GM12875 (cell line): ENCODE results near the gene AKR1E2.

ENCODE experiments used
- H3K4me3 ChIP-seq: one replicate; pipeline ENCODE4 v1.5.1; 2011; ENCODE audit warnings: low read depth, low read length, control low read depth
- TF ChIP-seq, protein P1 (sequence below): IDR thresholded peaks from 2 replicates; pipeline ENCODE4 v1.5.1; 2011; ENCODE audit warnings: low read depth, mild to moderate bottlenecking, control low read depth, inconsistent platforms, low read length, moderate library complexity, borderline replicate concordance; ENCODE audit not compliant: insufficient read depth

Gene AKR1E2

DNA sequence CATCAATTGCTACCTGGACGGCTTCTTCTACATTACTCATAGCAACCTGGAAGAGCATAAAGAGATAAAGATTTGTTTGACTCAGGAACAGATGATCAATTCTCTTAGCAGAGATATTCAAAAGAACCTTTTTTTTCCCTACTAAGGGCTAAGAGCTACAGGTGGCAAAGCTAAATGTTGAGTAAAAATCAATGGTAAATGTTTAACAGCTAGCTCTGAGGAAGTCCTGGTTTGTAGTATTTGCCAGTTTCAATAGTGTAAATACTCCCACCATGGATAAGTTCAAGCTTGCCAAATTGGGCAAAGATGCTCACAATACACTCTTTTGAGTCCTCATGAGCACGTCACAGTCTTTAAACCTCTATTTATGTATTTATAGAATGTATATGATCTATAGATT lies 64.0 kb downstream of the AKR1E2 start:
- no peak overlapping the region for H3K4me3 ChIP-seq
- TF ChIP-seq, protein P1, sequence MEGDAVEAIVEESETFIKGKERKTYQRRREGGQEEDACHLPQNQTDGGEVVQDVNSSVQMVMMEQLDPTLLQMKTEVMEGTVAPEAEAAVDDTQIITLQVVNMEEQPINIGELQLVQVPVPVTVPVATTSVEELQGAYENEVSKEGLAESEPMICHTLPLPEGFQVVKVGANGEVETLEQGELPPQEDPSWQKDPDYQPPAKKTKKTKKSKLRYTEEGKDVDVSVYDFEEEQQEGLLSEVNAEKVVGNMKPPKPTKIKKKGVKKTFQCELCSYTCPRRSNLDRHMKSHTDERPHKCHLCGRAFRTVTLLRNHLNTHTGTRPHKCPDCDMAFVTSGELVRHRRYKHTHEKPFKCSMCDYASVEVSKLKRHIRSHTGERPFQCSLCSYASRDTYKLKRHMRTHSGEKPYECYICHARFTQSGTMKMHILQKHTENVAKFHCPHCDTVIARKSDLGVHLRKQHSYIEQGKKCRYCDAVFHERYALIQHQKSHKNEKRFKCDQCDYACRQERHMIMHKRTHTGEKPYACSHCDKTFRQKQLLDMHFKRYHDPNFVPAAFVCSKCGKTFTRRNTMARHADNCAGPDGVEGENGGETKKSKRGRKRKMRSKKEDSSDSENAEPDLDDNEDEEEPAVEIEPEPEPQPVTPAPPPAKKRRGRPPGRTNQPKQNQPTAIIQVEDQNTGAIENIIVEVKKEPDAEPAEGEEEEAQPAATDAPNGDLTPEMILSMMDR: no peak

- TF ChIP-seq, protein P1: no peak
- no peak overlapping the region for H3K4me3 ChIP-seq
Observed at GRCh38 chr10:4892681-4893080, 66.7 kb downstream of the AKR1E2 start.

GRCh38 chr10:4894335-4894734 lies 68.3 kb downstream of the AKR1E2 start:
- TF ChIP-seq, protein P1: no peak
- H3K4me3 ChIP-seq: no peak overlapping the region
